GM19468 (cell line): Measurements from ENCODE around the gene TFEB.

ENCODE experiments used
- ATAC-seq: cut with Tn5 transposase; IDR thresholded peaks from one replicate; pipeline ENCODE4 v1.9.1; 2021; ENCODE audit warnings: mild to moderate bottlenecking, moderate library complexity, moderate number of reproducible peaks; ENCODE audit not compliant: unreplicated experiment; ENCODE audit errors: extremely low read depth

TFEB gene

GRCh38 chr6:41735427-41736185 is at the start of gene TFEB:
Gene TFEB (minus strand): TSS chr6:41735608. CDS start chr6:41691213, 44,395 bp downstream.
- ATAC-seq: peak; percentile 47

- no peak for ATAC-seq
Observed at GRCh38 chr6:41784581-41785171, 49.3 kb upstream of the TFEB start.

GRCh38 chr6:41783106-41783780 is 47.8 kb upstream of the TFEB start:
- no peak for ATAC-seq

GRCh38 chr6:41781366-41781730 is 45.9 kb upstream of the TFEB start:
- ATAC-seq: no peak

- ATAC-seq: no peak
Observed at GRCh38 chr6:41780551-41781365, 45.4 kb upstream of the TFEB start, which contains the start of gene PRICKLE4. Gene PRICKLE4 (plus strand): TSS chr6:41780782. CDS start chr6:41783474, 2,692 bp downstream.

GRCh38 chr6:41779788-41780550 is 44.6 kb upstream of the TFEB start, which contains the start of gene FRS3:
Gene FRS3 (minus strand): TSS chr6:41779900. CDS start chr6:41776987, 2,913 bp downstream.
- peak; percentile 96 for ATAC-seq

GRCh38 chr6:41779336-41779735 is 43.9 kb upstream of the TFEB start:
- no peak for ATAC-seq

GRCh38 chr6:41778895-41779294 is 43.5 kb upstream of the TFEB start:
- no peak for ATAC-seq

GRCh38 chr6:41777551-41778285 is 42.3 kb upstream of the TFEB start:
- no peak for ATAC-seq

- no peak for ATAC-seq
Observed at GRCh38 chr6:41775293-41775882, 40.0 kb upstream of the TFEB start.

GRCh38 chr6:41774841-41775240 is 39.4 kb upstream of the TFEB start:
- ATAC-seq: no peak

- ATAC-seq: no peak
Observed at GRCh38 chr6:41771058-41771983, 35.9 kb upstream of the TFEB start.

GRCh38 chr6:41770381-41771057 is 35.1 kb upstream of the TFEB start:
- no peak for ATAC-seq

- ATAC-seq: no peak
Observed at GRCh38 chr6:41769376-41769775, 34.0 kb upstream of the TFEB start.

- no peak for ATAC-seq
Observed at GRCh38 chr6:41768545-41769308, 33.3 kb upstream of the TFEB start.

GRCh38 chr6:41767112-41767833 is 31.9 kb upstream of the TFEB start:
- ATAC-seq: no peak
